ENCODE measurements around the gene FOXK1. TPM values are rescaled to one million over a fixed set of nuclear protein-coding genes. Genes with fewer than 3 reads are reported as not detected.

Gene FOXK1
- total and polyA plus RNA-seq, 9 of the 15 experiments (the other 6 are each of a cell fraction or from before 2014, with no cell fraction given): 0.32 to 45.5 (median 8.1) TPM

GRCh38 chr7:4799508-4800268 is 117.6 kb downstream of the FOXK1 start (continued):
- TF ChIP-seq MGA (IDR thresholded peaks at IDR 0.05) (peak; percentile 56; the same call in 1 of the 2 replicates), USF1 (CRISPR knock-in tag; IDR thresholded peaks at IDR 0.05) (peak; percentile 82), HMGN3 (IDR thresholded peaks at IDR 0.05; ENCODE audit: borderline replicate concordance, extremely low read depth, insufficient read length, low read depth, low read length) (peak; percentile 30), CREB3L1 (IDR thresholded peaks at IDR 0.05; ENCODE audit: borderline replicate concordance, low read depth) (peak; percentile 29; the same call in 1 of the 2 replicates), TFAP4 (CRISPR knock-in tag; IDR thresholded peaks at IDR 0.05; ENCODE audit: borderline replicate concordance) (peak; percentile 69; the same call in 1 of the 2 replicates), NFIC (IDR thresholded peaks at IDR 0.05) (0 out of 2 replicates have a peak, but pooled peaks have one; percentile 28), L3MBTL2 (IDR thresholded peaks at IDR 0.05) (peak; percentile 60; the same call in 1 of the 2 replicates), RBFOX2 (IDR thresholded peaks at IDR 0.05; ENCODE audit: low read depth, low read length) (peak; percentile 39; the same call in 1 of the 2 replicates)

All from K562 (cell line).